ENCODE measurements around the gene CLEC20A. TPM values are rescaled to one million over a fixed set of nuclear protein-coding genes. Genes with fewer than 3 reads are reported as not detected.

The CLEC20A gene
- total and polyA plus RNA-seq, 2 experiments from 2014 or later: not detected

DNA sequence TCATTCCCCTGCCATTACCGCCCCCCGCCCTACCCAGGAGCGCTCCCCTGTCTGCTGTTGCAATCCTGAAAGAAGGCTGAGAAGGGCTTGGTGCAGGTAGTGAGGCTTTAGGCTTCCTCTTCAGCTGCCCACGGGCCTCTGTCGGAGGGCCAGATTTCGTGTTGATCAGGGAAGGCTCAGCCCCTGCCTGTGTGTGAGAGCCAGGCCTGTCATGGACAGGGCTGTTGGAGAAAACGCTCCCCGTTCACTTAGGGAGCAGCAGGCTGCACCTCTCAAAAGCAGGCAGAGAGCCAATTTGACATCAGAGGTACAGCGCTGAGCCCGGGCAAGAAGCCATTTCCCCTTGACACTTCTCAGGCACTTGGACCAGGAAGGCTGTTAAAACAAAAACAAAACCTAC is 35.1 kb upstream of the CLEC20A start:
- no peaks in the 10 kb centered on the region for H4K20me1 ChIP-seq (ENCODE audit: insufficient read depth, poor library complexity, severe bottlenecking)
- peaks cover 19% of the 10 kb centered on the region for H3K4me1 ChIP-seq (ENCODE audit: insufficient read depth)
- H3K27me3 ChIP-seq: no peaks in the 10 kb centered on the region
- DNase-seq (ENCODE audit: low spot score): no peak
- H3K9me2 ChIP-seq (replicated peaks; ENCODE audit: insufficient read depth): no peaks in the 10 kb centered on the region
- H2AFZ ChIP-seq: no peak overlapping the region
- H3K79me2 ChIP-seq: no peaks in the 10 kb centered on the region
- TF ChIP-seq, protein P1, sequence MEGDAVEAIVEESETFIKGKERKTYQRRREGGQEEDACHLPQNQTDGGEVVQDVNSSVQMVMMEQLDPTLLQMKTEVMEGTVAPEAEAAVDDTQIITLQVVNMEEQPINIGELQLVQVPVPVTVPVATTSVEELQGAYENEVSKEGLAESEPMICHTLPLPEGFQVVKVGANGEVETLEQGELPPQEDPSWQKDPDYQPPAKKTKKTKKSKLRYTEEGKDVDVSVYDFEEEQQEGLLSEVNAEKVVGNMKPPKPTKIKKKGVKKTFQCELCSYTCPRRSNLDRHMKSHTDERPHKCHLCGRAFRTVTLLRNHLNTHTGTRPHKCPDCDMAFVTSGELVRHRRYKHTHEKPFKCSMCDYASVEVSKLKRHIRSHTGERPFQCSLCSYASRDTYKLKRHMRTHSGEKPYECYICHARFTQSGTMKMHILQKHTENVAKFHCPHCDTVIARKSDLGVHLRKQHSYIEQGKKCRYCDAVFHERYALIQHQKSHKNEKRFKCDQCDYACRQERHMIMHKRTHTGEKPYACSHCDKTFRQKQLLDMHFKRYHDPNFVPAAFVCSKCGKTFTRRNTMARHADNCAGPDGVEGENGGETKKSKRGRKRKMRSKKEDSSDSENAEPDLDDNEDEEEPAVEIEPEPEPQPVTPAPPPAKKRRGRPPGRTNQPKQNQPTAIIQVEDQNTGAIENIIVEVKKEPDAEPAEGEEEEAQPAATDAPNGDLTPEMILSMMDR (IDR thresholded peaks at IDR 0.05; ENCODE audit: poor library complexity): no peak
- no peak for TF ChIP-seq EZH2 (IDR thresholded peaks at IDR 0.05; ENCODE audit: borderline replicate concordance)
- TF ChIP-seq EZH2phosphoT487 (IDR thresholded peaks at IDR 0.05; ENCODE audit: low read depth, severe bottlenecking, unreplicated experiment): no peak
- no peak overlapping the region for H3K4me3 ChIP-seq
- H3K9me3 ChIP-seq (ENCODE audit: low read depth): no peaks in the 10 kb centered on the region
- no peak overlapping the region for H3K4me2 ChIP-seq
- WGBS (ENCODE audit: low lambda C conversion rate, missing lambda C conversion rate): 83% methylated on average over 10 of the region's 10 CpGs
- no peaks in the 10 kb centered on the region for H3K36me3 ChIP-seq (replicated peaks; ENCODE audit: insufficient read depth, low read depth)
- no peak overlapping the region for H3K27ac ChIP-seq

DNA sequence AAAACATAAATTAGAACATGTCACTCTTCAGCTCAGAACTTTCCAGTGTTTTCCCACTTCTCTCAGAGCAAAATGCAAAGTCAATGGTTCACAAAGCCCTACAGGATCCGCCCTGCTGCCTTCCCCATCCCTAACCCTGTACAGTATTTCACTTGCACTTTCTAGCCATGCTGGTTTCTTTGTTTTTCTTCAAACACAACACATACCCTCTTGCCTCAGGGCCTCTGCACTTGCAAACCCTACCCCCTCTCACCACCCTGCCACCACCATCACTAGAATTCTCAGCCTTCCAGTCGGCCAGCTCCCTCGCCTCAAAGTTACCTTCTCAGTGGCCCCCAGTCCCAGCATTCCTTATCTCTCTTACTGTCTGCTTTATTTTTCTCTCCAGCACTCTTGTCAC is 33.7 kb upstream of the CLEC20A start:
- H3K36me3 ChIP-seq (replicated peaks; ENCODE audit: insufficient read depth, low read depth): no peaks in the 10 kb centered on the region
- WGBS (ENCODE audit: low lambda C conversion rate, missing lambda C conversion rate): 64% methylated on average over 3 of the region's 3 CpGs
- H3K9me2 ChIP-seq (replicated peaks; ENCODE audit: insufficient read depth): no peaks in the 10 kb centered on the region
- H3K4me1 ChIP-seq (ENCODE audit: insufficient read depth): peaks cover 11% of the 10 kb centered on the region
- no peaks in the 10 kb centered on the region for H3K79me2 ChIP-seq
- H3K4me2 ChIP-seq: no peak overlapping the region
- H3K27me3 ChIP-seq: no peaks in the 10 kb centered on the region
- TF ChIP-seq EZH2phosphoT487 (IDR thresholded peaks at IDR 0.05; ENCODE audit: low read depth, severe bottlenecking, unreplicated experiment) (no peak), EZH2 (IDR thresholded peaks at IDR 0.05; ENCODE audit: borderline replicate concordance) (no peak)
- TF ChIP-seq, protein P1 (IDR thresholded peaks at IDR 0.05; ENCODE audit: poor library complexity): no peak
- H3K9me3 ChIP-seq (ENCODE audit: low read depth): no peaks in the 10 kb centered on the region
- DNase-seq (ENCODE audit: low spot score): no peak
- no peaks in the 10 kb centered on the region for H4K20me1 ChIP-seq (ENCODE audit: insufficient read depth, poor library complexity, severe bottlenecking)
- no peak overlapping the region for H2AFZ ChIP-seq
- H3K27ac ChIP-seq: peak overlapping the region; percentile 59
- H3K4me3 ChIP-seq: no peak overlapping the region

DNA sequence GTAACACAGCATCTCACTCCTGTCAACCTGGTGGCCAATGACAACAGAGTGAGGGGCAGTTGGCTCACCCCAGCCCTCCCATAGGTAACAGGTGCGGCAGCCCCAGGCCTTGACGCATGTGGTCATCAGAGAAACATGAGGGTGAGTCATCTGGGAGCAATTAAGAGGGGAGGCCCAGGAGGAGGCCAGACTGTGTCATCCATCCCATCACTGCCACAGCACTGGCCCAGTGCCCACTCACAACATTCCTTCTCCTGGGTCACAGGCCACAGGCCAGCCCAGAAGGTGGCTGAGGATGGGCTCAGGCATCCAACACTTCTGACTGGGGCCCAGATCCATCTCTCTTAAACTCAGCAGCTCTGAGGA is 33.3 kb upstream of the CLEC20A start:
- H3K9me2 ChIP-seq (replicated peaks; ENCODE audit: insufficient read depth): no peaks in the 10 kb centered on the region
- H3K9me3 ChIP-seq (ENCODE audit: low read depth): no peaks in the 10 kb centered on the region
- H3K4me3 ChIP-seq: no peak overlapping the region
- no peaks in the 10 kb centered on the region for H3K27me3 ChIP-seq
- no peak overlapping the region for H2AFZ ChIP-seq
- H3K4me1 ChIP-seq (ENCODE audit: insufficient read depth): peaks cover 11% of the 10 kb centered on the region
- no peaks in the 10 kb centered on the region for H3K36me3 ChIP-seq (replicated peaks; ENCODE audit: insufficient read depth, low read depth)
- peak; percentile 69 for DNase-seq (ENCODE audit: low spot score)
- TF ChIP-seq, protein P1 (IDR thresholded peaks at IDR 0.05; ENCODE audit: poor library complexity): no peak
- TF ChIP-seq EZH2phosphoT487 (IDR thresholded peaks at IDR 0.05; ENCODE audit: low read depth, severe bottlenecking, unreplicated experiment): no peak
- TF ChIP-seq EZH2 (IDR thresholded peaks at IDR 0.05; ENCODE audit: borderline replicate concordance): no peak
- no peaks in the 10 kb centered on the region for H4K20me1 ChIP-seq (ENCODE audit: insufficient read depth, poor library complexity, severe bottlenecking)
- H3K79me2 ChIP-seq: no peaks in the 10 kb centered on the region
- peak overlapping the region; percentile 59 for H3K27ac ChIP-seq
- no peak overlapping the region for H3K4me2 ChIP-seq
- WGBS (ENCODE audit: low lambda C conversion rate, missing lambda C conversion rate): 66% methylated on average over 2 of the region's 2 CpGs

Data from hepatocyte (in vitro differentiated cells).